ENCODE results near the gene AIP. TPM values are rescaled to one million over a fixed set of nuclear protein-coding genes. Genes with fewer than 3 reads are reported as not detected.

AIP gene
- total RNA-seq, 1 donor from 2014 or later, result 42.2 TPM

DNA sequence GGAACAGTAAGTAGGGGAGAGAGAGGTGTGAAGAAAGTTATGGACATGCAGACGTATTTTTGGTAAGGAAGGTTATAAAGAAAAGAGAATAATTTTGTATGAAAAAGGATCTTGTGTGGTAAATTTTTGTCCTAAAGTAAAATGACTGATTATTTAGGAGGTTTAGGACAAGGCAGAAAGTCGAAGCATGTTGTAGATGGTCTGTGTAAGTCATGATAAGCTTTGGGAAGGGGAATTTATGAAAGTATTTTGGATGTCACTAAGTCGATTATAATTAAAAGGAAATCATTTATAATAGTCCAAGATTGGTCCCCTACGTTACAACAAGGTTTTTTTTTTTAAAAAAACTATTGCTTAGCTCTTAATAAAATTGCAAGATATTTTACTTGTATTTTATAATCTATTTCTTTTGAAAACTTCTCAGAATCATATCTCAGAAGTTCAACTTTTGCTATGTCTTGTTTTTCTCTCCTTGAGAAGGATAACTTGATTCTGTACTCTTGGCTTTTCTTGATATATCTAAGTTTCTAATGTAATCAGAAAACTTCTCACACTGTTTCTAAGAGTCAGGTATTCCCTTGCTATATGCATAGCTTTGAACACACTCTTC lies 51.3 kb downstream of the AIP start:
- DNase-seq, result no peak

DNA sequence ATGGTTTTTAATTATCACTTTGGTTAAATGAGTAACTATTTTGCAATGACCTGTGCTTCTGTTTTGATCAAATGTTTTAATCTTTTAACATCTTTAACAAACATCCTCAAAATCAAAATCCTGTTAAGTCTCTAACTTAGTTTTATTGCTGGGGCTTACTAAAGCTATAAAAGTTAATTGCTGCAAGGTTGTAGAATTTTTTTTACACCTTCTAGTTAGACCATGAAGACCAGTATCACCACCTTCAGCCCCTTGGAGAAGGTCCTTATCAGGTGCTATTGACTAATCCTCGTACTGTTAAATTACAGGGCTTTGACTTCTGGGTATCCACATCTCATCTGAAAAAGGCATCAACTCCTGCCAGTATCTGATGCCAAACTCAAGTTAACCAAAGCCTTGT lies 52.7 kb downstream of the AIP start:
- no peak for DNase-seq

DNA sequence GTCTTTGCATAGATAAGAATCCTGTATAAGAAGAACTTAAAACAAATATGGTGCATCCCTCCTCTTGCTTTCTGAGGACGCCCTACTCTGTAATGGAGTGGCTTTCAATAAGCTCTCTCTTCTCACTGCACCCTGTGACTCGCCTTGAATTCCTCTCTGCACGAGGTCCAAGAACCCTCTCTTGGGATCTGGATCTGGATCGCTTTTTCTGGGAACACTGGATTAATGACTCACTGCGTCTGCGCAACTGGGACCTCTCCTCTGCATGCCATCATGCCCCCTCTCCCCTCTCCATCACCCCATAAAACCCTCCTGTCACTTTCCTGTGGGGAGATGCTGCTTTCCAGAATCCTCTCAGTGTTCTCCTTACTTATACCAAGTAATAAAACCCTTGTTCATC lies 55.5 kb downstream of the AIP start:
- no peak for DNase-seq

DNA sequence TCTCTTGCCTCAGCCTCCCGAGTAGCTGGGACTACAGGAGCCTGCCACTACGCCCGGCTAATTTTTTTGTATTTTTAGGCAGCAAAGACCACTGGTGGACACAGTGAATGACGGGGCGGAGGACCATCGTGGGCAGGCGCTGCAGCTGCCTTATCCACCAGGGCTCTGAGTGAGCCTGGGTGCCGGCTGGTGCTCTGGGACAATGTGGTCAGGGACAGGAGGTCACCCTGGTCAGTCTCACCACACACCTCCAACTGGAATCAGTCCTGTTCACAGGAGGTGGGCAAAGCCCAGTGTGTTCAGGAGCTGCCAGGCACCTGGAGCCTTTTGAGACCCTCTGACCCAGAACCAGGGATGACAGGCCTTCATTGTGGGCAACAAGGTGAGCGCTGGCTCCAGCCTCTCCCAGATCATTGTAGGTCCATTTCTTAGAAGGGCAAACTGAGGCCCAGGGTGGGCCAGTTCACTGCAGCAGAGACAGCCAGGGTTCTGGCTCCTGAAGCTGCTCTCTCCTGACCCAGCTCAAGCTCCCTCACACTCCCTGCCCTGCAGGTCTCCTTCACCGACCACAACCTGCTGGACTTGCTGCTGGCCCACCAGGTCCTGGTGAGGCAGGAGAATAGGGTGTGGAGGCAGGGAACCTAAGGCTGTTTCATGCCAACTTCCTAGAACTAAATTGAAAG lies 56.1 kb downstream of the AIP start:
- no peak for DNase-seq

DNA sequence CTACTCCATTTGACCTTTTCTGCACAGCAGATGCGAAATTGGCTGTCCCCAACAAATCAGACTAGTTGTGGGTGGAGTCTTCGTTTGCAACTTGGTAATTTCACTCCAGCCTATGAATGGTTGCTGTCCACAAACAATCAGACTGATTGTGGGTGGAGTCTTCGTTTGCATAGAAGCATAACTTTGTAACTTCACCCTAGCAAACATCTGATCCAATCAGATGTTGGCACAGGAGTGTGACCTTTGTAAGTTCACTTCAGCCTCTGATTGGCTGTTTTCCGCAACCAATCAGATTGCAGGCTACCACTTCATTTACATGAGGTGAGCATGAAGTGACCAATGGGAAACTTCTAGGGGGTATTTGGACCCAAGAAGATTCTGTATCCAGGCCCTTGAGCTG lies 56.7 kb downstream of the AIP start:
- DNase-seq, result no peak

Small RNA genes lying within 50 kb of the gene (small RNA-seq; reads per million reads assigned to genes)
- not detected for gene MIR6752 (ENCODE audit: low replicate concordance)

Other genes with a start within 250 kb of the AIP start
- 47.8 TPM for gene GRK2, start 216.6 kb upstream of the AIP start, total RNA-seq
- 36.9 TPM for gene ANKRD13D, start 193.7 kb upstream of the AIP start, total RNA-seq
- gene SSH3, start 179.5 kb upstream of the AIP start, total RNA-seq, result 35.6 TPM
- 20.1 TPM for gene POLD4, start 129.5 kb upstream of the AIP start, total RNA-seq
- gene CLCF1, start 109.4 kb upstream of the AIP start, total RNA-seq, result 5.3 TPM
- 13.3 TPM for gene RAD9A, start 91.0 kb upstream of the AIP start, total RNA-seq
- 121 TPM for gene PPP1CA, start 81.2 kb upstream of the AIP start, total RNA-seq
- 1.0 TPM for gene TBC1D10C, start 78.9 kb upstream of the AIP start, total RNA-seq
- gene CARNS1, start 67.3 kb upstream of the AIP start, total RNA-seq, result 39.0 TPM
- 65.2 TPM for gene RPS6KB2, start 54.5 kb upstream of the AIP start, total RNA-seq
- gene PTPRCAP, start 45.3 kb upstream of the AIP start, total RNA-seq, result 1.2 TPM
- 45.0 TPM for gene CORO1B, start 39.5 kb upstream of the AIP start, total RNA-seq
- gene GPR152, start 30.3 kb upstream of the AIP start, total RNA-seq, result not detected
- 1.1 TPM for gene CABP4, start 27.7 kb upstream of the AIP start, total RNA-seq
- 83.5 TPM for gene TMEM134, start 13.8 kb upstream of the AIP start, total RNA-seq
- gene PITPNM1, start 22.3 kb downstream of the AIP start, total RNA-seq, result 17.1 TPM
- 10.3 TPM for gene CDK2AP2, start 25.1 kb downstream of the AIP start, total RNA-seq
- gene CABP2, start 40.4 kb downstream of the AIP start, total RNA-seq, result not detected
- gene GSTP1, start 100.8 kb downstream of the AIP start, total RNA-seq, result 431 TPM
- gene NDUFV1, start 123.9 kb downstream of the AIP start, total RNA-seq, result 273 TPM
- 4.9 TPM for gene NUDT8, start 146.9 kb downstream of the AIP start, total RNA-seq
- gene TBX10, start 156.7 kb downstream of the AIP start, total RNA-seq, result not detected
- gene ACY3, start 167.7 kb downstream of the AIP start, total RNA-seq, result not detected
- 3.3 TPM for gene ALDH3B2, start 191.6 kb downstream of the AIP start, total RNA-seq